ENCODE measurements around the gene GP2. TPM values are rescaled to one million over a fixed set of nuclear protein-coding genes. Genes with fewer than 3 reads are reported as not detected.

GP2 gene
- total RNA-seq, 6 experiments from 2014 or later = 0.12 TPM; not detected in 5

DNA sequence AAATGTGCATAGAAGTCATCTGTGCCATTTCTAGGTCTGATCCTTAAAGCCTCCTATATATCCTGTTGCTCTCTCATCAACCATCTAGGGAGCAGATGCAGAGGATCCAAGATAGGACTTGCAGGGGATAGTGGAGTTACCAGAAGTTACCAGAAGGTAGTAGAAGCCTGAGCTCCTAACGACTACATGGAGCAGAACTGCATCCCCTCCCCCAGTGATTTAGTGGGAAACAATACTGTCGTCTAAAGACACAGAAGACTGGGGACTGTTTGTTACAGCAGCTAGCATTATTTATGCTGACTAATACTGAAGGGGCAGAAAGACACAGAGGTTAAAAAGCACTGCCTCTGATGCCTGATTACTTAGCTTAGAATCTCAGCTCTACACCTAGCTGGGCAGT, 15.8 kb downstream of the GP2 start:
- H3K27me3 ChIP-seq = no peaks in the 10 kb centered on the region
- no peaks in the 10 kb centered on the region for H3K36me3 ChIP-seq
- 47% methylated on average over 2 of the region's 2 CpGs for WGBS (ENCODE audit: insufficient coverage, low coverage, low lambda C conversion rate, missing lambda C conversion rate)
- DNase-seq (no peak), ATAC-seq (no peak)
- no peaks in the 10 kb centered on the region for H3K9me3 ChIP-seq
- H3K27ac ChIP-seq = no peak overlapping the region
- H3K4me3 ChIP-seq = no peak overlapping the region
- no peaks in the 10 kb centered on the region for H3K4me1 ChIP-seq
- intact Hi-C loops (cut with DNase I) = no loop called here
- no peak for TF ChIP-seq CTCF (IDR thresholded peaks at IDR 0.05)
- no peak for TF ChIP-seq POLR2A (IDR thresholded peaks at IDR 0.05)

DNA sequence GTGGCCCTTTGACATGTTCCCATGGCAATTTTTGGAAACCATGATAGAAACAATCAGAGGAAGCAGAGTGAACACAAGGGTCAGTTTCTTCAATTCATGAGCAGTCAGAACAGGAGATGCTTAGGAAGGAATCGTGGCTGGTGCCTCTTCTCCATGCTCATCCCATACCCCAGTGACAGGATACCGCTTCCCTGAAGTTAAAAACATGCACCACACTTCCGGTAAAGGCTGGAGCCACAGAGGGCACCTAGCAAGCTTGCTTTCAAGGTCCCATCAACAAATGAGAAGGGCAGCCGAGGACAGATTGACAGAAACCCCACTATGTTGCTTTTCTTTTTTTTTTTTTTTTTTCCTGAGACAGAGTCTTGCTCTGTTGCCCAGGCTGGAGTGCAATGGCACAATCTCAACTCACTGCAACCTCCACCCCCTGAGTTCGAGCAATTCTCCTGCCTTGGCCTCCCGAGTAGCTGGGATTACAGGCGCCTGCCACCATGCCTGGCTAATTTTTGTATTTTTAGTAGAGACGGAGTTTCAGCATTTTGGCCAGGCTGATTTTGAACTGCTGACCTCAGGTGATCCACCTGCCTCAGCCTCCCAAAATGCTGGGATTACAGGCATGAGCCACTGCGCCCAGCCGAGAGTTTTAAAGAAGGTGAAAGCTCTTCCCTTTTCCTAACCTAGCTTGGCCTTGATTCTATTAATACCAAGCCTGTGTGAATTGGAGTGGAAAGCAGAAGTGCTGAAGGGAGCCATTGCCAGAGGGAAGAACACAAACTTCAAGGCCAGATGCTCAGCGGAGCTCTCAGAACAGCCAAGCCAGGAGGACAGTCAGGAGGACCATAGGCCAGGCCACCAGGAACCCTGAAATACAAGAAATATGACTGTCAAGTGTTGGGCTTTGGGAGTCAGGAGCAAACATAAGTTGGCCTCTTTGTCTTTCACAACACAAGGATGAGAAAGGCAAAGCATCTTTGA, 16.6 kb downstream of the GP2 start:
- Histone ChIP-seq H3K4me3 (no peak overlapping the region), H3K27ac (no peak overlapping the region), H3K27me3 (no peaks in the 10 kb centered on the region), H3K9me3 (no peaks in the 10 kb centered on the region), H3K4me1 (no peaks in the 10 kb centered on the region), H3K36me3 (no peaks in the 10 kb centered on the region)
- TF ChIP-seq POLR2A (IDR thresholded peaks at IDR 0.05) (no peak), CTCF (IDR thresholded peaks at IDR 0.05) (no peak)
- WGBS (ENCODE audit: insufficient coverage, low coverage, low lambda C conversion rate, missing lambda C conversion rate) = 70% methylated on average over 8 of the region's 11 CpGs
- no peak for DNase-seq
- no peak for ATAC-seq
- intact Hi-C loops (cut with DNase I) = no loop called here

DNA sequence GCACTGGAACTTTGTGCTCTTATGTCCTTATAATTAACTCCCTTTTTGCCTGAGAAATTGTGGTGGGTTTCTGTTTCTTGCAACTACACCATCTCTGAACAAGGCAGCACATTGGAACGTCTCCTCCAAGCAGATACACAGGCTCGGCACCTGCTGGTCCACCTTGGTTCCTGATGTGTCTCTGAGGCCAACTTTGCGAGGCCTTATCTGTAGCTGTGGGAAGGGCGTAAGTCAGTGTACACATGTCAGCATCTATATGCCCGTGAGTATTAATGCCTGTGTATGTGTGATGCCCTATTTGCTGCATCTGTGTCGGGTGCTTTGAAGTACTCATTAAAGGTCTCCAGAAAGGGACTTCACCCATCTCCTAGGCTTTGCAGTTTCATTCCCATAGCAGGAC, 17.5 kb downstream of the GP2 start:
- ATAC-seq (no peak), DNase-seq (no peak)
- H3K9me3 ChIP-seq = no peaks in the 10 kb centered on the region
- intact Hi-C loops (cut with DNase I) = loop anchor here in 1 of 2 donors (10.0 kb wide), 1 partner anchor 405 kb away; no protein-coding TSS in a partner anchor
- no peaks in the 10 kb centered on the region for H3K27me3 ChIP-seq
- WGBS (ENCODE audit: insufficient coverage, low coverage, low lambda C conversion rate, missing lambda C conversion rate) = 56% methylated on average over 3 of the region's 6 CpGs
- no peaks in the 10 kb centered on the region for H3K4me1 ChIP-seq
- H3K36me3 ChIP-seq = no peaks in the 10 kb centered on the region
- no peak overlapping the region for H3K4me3 ChIP-seq
- H3K27ac ChIP-seq = no peak overlapping the region
- TF ChIP-seq POLR2A (IDR thresholded peaks at IDR 0.05) (no peak), CTCF (IDR thresholded peaks at IDR 0.05) (no peak)

- no peaks in the 10 kb centered on the region for H3K27me3 ChIP-seq
- DNase-seq = no peak
- intact Hi-C loops (cut with DNase I) = loop anchor here in 1 of 2 donors (10.0 kb wide), 1 partner anchor 404 kb away; no protein-coding TSS in a partner anchor
- TF ChIP-seq POLR2A (IDR thresholded peaks at IDR 0.05) (no peak), CTCF (IDR thresholded peaks at IDR 0.05) (no peak)
- no peaks in the 10 kb centered on the region for H3K4me1 ChIP-seq
- H3K9me3 ChIP-seq = no peaks in the 10 kb centered on the region
- no peaks in the 10 kb centered on the region for H3K36me3 ChIP-seq
- H3K4me3 ChIP-seq = no peak overlapping the region
- H3K27ac ChIP-seq = no peak overlapping the region
- WGBS (ENCODE audit: insufficient coverage, low coverage, low lambda C conversion rate, missing lambda C conversion rate) = 60% methylated on average over 4 of the region's 4 CpGs
- no peak for ATAC-seq
These were observed 18.3 kb downstream of the GP2 start for GRCh38 chr16:20308801-20309590.

Data from right lobe of liver (tissue), 6 donors.